OCI-LY3 (cell line): ENCODE results near the gene IL1RAPL1.

Source experiments
- CTCF ChIP-seq: fragments of 200-600, 300-600 bp; sonication (generic); IDR thresholded peaks from 2 replicates; pipeline ENCODE4 v1.5.1; 2014; ENCODE audit warnings: antibody characterized with exemption, low read length, low read depth
- EZH2phosphoT487 ChIP-seq: fragments of 200-600 bp; shearing (Covaris generic); IDR thresholded peaks from 2 replicates; pipeline ENCODE4 v1.6.1; 2018; ENCODE audit warnings: antibody characterized with exemption, mixed run types, low read depth

DNA sequence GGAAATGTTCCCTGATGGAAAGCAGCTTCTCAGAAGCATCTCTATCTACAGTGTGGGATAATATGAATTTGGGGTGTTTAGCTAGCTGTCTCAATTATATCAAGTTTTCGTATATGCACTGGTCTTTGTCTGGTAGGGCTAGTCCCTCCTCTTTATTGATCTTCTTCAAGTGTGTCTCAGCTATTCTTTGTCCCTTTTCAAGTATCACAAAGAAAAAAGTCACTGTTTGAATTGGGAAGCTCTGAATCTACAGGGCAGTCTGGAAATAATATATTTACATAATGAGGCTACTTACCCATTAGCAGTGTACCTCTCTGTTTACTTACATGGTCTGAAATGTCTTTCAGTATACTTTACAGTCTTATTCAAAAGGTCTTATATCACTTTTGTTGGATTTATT, 526.0 kb downstream of the IL1RAPL1 start:
- TF ChIP-seq CTCF (no peak), EZH2phosphoT487 (no peak)
